HFF-Myc (cell line): ENCODE data around the gene CEACAM6.

Source experiments
- DNase-seq: peaks from one replicate; pipeline ENCODE4 v3.0.0-alpha.2; 2011; ENCODE audit warnings: low read depth; ENCODE audit errors: extremely low read depth
- H3K4me3 ChIP-seq: replicated peaks from 2 replicates; pipeline ENCODE4 v1.5.1; 2011; ENCODE audit warnings: low read depth, mild to moderate bottlenecking, control low read depth, low read length
- CTCF ChIP-seq: IDR thresholded peaks from 2 replicates; pipeline ENCODE4 v1.5.1; 2012; ENCODE audit warnings: mild to moderate bottlenecking, low read depth, low read length, control low read depth; ENCODE audit errors: missing control alignments

CEACAM6 gene

GRCh38 chr19:41796901-41797300 is 41.6 kb downstream of the CEACAM6 start:
- DNase-seq: no peak
- no peak for TF ChIP-seq CTCF
- no peak overlapping the region for H3K4me3 ChIP-seq

GRCh38 chr19:41799444-41800000 is 44.2 kb downstream of the CEACAM6 start:
- H3K4me3 ChIP-seq: no peak overlapping the region
- DNase-seq: no peak
- no peak for TF ChIP-seq CTCF

DNA sequence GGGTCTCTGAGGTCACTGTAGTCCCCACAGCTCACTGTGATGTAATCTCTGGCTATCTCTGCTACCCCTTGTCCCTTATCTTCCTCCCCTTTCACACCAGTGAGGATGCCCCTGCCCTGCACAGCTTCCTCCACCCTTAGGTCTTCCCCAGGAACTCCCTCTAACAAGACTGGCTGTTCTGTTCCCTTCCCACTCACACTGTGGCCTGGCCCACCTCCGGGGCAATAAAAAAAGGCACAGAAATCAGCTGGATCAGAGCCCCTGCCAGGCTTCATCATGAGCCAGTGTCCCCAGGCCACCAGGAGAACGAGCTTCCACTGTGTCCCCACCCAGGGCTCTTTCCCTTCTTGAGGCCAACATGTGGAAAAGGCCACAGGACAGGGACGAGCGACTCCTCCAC is 45.7 kb downstream of the CEACAM6 start:
- H3K4me3 ChIP-seq: no peak overlapping the region
- no peak for TF ChIP-seq CTCF
- no peak for DNase-seq

DNA sequence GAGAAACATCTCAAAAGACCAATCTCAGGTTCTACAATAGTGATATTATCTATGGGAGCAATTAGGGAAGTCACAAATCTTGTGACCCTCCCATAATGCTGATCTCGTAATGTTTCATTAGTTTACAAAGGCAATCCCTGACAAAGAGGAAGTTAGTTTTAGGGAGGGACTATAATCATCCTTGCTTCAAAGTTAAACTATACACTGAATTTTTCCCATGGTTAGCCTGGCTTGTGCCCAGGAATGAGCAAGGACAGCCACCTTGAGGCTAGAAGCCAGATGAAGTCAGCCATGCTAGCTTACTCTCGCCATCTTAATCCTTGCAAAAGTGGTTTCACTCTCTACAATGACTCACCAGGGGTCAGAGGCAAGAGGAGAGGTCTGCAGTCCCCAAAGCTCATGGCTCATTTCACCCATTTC is 46.5 kb downstream of the CEACAM6 start:
- TF ChIP-seq CTCF: no peak
- DNase-seq: no peak
- H3K4me3 ChIP-seq: no peak overlapping the region

DNA sequence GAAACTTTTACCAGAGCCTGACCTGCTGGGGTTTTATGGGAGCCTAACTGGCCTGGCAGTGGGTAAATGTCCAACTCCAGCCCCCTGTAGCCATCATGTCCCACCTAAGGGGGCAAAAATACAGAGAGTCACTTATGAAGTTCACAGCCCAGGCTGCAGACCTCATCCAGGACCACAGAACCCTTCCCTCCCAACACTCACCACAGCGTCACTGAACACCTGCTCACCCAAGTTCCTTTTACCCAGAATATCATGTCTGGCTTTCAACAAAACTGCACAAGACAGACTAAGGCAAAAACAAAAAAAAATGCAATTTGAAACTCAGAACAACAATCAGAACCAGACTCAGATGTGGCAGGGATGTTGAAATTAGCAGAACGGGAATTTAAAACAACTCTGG is 47.4 kb downstream of the CEACAM6 start:
- no peak for DNase-seq
- TF ChIP-seq CTCF: no peak
- H3K4me3 ChIP-seq: no peak overlapping the region

- TF ChIP-seq CTCF: no peak
- no peak overlapping the region for H3K4me3 ChIP-seq
- DNase-seq: no peak
Measured at GRCh38 chr19:41804336-41804735, 49.0 kb downstream of the CEACAM6 start.

DNA sequence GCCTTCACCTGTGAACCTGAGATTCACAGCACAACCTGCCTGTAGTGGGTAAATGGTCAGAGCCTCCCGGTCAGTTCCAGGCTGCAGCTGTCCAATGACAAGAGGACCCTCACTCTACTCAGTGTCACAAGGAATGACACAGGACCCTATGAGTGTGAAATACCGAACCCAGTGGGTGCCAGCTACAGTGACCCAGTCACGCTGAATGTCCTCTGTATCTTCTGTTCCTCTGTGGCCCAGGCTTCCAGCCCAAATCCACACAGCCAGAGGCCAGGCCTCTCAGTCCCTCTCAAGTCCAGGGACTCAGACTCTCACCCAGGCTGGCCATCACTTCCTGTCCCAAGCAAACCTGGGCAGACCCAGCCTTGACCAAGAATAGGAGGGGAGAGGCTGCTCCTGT is 51.8 kb downstream of the CEACAM6 start:
- no peak overlapping the region for H3K4me3 ChIP-seq
- TF ChIP-seq CTCF: no peak
- DNase-seq: no peak
